ENCODE data around the gene KAT8.
"Not testable (repeated sequence)": the region's sequence is repeated elsewhere in the genome, so short reads cannot be mapped to it uniquely, and the experiment has no call there.

Gene KAT8

DNA sequence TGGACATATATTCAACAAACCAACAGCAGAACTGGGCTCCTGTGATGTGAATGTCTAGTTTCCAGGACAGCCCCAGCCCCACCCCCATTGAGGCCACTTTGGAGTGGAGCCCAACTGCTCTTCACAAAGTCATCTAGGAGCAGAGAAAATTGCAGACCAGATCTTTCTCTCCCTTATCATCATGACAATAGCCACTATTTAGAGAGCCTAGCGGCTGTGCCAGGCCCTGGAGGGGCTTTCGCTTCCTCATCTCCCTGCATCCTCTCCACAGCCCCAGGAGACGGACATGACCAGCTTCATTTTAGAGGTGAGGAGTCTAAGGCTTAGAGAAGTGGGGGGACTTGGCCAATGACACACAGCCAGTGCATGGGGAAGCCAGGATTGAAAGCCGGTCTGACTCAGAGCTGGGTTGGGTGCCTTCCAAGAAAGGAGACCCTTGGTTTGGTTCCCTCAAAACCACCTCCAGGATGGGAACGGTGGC lies 16.7 kb downstream of the KAT8 start:
- DNase-seq = peak; percentile 19

DNA sequence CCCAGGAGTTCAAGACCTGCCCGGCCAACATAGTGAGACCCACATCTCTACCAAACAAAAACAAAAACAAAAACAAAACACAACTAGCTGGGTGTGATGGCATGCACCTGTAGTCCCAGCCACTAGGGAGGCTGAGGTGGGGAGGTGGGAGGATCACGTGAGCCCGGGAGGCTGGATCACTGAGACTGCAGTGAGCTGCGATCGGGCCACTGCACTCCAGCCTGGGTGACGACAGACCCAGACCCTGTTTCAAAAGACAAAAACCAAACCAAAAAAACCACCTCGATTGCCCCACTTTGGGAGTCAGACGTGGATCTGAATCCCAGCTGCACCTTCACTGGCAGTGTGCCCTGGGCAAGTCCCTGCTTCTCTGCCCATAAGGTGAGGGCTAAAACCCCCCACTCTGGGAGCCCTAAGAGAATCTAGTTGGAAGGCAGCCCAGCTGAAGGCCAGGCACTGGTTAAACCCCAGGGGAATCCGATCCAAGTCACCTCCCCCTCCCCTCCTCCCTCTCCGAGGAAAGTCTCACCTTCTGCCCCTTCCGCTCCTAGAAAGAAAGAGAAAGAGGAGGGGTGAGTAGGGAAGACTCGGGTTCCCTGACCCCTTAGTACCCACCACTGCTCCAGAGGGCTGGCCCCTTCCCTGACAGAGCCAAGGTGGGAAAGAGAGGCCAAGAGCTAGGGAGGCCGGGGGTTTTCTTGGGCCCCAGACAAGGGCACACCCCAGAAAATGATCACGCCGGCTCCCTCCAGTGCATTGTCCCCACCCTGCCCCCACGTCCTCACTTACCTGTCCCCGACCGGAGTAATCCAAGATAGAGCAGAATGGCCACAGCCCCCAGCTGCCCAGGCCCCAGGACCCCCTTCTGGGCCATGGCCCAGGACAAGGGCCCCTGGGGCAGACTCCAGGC lies 17.4 kb downstream of the KAT8 start:
- peak; percentile 36 for DNase-seq

DNA sequence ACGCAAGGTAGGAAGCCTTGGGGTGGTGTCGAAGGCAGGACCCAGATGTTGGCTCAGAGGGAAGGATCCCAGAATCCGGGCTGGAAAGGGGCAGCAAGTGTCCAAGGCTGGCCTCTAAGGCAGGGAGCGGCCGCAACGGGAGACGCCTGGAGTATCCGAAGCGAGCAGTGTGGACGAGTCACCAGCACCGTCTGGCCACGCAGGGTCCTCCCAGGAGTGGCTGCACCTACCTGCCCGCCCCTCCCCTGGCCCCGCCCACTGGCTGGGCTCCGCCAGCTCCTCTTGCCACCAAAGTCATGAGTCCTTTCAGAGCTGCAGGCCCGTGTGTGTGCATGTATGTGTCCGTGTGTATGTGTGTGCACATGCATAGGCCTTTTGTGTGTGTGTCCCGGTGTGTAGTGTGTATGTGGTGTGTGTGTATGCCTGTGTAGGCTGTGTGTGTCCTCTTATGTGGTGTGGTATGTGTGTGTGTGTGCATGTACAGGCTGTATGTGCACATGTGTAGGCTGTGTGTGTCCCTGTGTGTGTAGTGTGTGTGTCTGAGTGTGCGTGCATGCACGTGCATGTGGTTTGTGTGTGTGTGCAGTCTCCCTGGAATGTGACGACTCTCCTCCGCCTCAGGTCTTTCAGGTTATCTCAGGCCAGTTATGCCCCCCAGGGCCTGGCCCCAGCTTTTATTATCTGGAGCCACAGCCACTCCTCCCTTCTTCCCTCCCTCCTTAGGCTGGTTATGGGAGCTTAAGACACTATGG lies 18.2 kb downstream of the KAT8 start, which contains the start of gene PRSS8:
PRSS8 (minus strand) TSS at position 193 of the 752 bp plus-strand sequence. CDS start 229 bp downstream, outside the sequence.
- no peak for DNase-seq

DNA sequence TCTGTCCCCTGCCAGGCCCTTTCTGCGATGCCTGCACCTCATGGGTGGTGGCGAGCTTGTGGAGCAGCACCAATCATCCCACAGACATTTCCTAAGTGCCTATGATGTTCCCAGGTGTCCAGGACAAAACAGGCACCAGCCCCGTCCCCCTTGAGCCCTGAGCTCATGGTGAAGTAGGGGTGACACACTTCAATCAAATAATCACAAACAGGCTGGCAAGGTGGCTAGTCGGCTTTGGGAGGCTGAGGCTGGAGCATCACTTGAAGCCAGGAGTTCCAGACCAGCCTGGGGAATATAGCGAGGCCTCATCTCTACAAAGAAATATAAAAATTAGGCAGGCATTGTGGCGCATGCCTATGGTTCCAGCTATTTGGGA lies 18.8 kb downstream of the KAT8 start:
- no peak for DNase-seq

DNA sequence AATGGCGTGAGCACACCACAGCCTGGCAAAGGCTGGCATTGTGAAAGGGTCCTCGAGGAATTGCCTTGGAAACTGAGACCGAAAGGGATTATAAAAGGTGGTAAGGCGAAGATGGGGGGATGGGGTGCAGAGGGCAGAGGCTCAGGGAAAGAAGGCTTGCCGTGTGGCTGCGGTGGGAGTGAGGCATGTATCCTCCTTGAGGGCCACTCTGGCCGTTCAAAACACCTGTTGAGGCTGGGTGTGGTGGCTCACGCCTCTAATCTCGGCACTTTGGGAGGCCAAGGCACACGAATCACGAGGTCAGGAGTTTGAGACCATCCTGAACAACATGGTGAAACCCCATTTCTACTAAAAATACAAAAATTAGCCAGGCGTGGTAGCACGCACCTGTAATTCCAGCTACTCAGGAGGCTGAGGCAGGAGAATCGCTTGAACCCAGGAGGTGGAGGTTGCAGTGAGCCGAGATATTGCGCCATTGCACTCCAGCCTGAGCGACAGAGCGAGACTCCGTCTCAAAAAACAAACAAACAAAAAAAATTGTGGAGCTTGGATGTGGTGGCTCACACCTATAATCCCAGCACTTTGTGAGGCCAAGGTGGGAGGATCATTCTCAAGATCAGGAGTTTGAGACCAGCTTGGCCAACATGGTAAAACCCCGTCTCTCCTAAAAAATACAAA lies 19.5 kb downstream of the KAT8 start:
- DNase-seq = not testable (repeated sequence)

DNA sequence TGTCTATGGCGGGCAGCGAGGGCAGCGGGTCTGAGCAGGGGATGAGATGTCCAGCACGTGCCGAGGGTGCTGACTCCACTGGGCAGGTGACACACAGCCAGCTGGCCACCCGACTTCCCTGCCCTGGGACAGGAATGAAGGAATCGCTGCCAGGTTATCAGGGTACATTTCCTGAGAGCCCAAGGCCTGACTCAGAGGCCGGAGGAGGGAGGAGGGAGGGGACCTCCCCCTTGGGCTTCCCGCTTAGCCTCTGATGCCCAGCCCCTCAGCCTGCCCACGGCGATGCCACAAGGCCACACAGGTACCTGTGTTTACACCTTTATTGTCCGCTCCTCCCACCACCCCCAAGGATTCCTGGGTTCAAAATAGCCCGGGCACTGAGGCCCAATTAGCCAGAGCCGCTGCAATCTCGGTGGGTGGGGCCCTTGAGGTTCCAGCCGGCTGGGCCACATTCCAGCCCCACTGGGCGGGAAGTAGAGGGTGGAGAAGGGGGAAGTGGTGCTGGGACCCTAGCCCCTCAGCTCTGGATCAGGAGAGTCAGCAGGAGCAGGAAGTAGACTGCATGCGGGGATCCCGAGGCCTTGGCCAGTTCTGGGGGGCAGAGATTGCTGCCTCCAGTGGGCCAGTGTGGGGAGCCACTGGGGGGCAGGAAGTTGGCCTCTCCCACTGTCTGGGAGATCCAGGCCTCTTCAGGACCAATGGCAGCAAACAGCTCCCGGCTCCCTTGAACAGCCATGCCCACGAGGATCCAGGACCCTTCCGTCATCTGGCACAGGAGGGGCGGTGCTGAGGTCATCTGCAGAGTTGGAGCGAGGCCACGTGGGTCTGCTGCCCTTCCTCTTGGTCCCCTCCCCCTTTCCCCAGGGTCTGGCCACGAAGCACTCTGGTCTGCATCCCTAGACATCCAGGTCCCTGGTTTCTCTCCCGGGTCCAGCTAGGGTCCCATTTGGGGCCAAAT lies 21.4 kb downstream of the KAT8 start:
- no peak for DNase-seq

DNA sequence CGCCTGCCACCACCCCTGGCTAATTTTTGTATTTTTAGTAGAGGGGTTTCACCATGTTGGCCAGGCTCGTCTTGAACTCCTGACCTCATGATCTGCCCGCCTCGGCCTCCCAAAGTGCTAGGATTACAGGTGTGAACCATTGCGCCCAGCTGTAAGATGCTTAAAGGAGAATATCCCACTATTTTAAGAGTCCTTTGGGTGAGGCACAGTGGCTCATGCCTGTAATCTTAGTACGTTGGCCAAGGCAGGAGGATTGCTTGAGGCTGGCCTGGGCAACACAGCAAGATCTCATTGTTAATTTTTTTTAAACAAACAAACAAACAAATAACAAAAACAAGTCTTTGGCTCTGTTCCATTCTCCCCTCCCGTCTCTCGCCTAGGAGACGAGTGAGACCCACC lies 23.6 kb downstream of the KAT8 start:
- DNase-seq = not testable (repeated sequence)

DNA sequence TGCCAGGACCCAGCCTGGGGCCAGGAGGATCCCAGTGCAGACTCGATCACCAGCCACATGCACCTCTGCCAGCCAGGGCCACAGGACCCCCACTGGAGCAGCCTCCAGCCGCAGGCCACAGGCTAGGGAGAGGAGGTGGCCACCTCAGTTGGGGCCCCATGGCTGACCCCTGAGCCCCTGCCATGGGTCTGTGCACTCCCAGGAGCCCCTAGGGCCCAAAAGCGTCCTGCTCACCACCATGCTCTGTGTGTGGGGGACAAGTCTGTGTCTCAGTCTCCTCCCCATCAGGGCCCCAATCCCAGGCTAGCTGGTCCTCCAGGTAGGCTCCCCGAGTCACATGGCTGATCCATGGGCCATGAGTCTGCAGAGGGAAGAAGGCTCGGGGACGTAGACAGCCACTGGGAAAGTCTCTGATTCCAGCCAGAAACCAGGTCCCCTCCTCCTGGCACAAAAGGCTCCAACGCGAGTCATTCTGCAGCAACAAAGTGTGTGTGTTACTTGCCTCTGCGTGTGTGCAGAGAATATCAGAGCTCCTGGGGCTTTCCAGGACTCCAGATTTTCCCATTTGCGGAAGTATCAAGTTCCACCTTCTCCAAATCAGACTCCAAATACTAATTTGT lies 24.1 kb downstream of the KAT8 start:
- DNase-seq = no peak

DNA sequence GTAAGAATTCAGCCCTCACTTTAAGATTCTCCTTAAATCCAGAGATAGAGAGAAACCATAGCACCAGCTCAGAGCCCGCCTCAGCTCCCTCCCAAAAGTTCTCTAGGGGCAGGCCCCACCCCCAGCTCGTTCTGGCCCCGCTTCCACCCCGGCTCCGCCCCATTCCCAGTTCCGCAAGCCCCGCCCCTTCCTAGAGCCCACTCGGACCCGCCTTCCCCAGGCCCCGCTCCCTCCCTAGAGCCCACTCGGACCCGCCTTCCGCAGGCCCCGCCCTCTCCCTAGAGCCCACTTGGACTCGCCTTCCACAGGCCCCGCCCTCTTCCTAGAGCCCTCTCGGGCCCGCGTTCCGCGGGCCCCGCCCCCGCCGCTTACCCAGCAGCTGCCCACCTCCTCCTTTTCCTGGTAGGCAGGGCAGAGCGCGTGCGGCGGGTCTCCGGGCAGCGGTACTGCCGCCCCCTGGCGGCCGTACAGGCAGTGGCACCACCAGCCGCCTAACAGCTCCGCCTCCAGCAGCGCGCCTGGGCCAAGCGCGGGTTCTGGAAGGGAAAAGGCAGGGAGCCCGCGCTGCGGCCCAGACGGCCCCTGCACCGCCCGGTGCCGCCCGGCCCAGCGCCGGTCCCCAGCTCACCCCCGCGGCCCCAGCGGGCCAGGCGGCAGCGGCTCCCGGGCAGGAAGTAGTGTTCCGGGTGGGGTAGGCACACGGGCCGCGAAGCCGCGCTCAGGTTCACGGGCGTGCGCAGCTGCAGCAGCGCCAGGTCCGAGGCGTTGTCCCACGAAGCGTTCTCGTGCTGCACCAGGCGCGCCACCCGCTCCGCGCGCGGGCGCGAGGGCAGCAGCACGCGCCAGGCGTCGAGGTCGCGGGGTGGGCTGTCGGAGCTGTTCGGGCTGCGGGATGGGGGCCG lies 24.9 kb downstream of the KAT8 start:
- peak; percentile 98 for DNase-seq

DNA sequence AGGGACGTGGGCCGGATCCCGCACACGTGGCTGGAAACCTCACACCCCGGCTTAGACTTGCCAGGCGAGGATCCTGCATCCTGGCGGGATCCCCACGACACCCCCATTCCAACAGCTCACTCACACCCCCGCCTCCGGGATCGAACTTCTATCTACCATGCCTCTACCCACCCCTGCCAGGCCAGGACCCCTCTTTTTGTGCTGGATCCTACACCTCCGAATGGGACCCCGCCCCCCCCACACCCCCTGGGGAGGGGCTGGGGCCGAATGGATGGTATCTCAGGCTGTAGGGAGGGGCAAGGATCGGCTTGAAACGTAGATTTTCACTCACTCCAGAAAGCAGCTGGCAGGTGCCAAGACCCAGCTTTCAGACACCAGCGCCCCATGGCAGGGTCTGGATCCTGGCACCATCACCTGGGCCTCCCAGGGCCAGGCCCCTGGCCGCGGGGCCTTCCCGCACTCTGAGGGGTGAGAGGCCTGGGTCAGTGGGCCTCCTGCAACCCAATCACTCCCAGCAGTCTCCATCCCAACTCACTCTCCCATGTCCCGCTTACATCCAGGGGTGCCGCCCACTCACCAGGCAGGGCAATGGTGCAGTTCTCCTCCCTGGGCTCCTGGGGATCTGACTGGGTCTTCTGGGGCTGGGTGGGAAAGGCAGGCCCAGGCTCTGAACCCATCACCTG lies 25.7 kb downstream of the KAT8 start:
- no peak for DNase-seq

DNA sequence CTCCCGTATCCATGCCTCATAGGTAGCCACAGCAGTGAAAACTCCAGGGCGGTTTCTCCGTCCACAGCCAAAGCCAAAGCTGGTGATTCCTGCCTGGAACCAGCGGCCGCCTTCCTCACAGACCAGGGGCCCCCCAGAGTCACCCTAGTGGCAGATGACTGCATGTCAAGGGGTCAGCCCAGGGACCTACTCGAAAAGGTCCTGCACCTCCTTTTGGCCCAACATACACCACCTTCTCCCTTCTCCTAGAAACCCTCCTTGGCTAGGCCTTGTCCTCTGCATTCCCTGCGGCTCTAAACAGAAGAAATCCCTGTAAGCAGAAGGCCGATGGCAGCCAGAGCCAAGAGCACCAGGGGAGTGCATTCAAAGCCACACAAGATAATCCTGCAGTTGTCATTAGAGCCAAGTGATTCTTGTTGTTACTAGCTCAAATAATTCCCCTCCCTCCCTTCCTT lies 26.3 kb downstream of the KAT8 start:
- DNase-seq = no peak

DNA sequence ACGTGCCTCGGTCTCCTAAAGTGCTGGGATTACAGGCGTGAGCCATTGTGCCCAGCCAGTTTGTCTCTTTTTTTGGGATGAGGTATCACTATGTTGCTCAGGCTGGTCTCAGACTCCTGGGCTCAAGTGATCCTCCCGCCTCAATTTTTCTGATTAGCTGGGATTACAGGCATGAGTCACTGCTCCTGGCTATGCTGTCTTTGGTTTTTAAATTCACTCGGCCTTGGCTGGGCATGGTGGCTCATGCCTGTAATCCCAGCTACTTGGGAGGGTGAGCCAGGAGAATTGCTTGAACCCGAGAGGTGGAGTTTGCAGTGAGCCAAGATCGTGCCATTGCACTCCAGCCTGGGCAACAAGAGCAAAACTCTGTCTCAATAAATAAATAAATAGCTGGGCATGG lies 27.0 kb downstream of the KAT8 start:
- not testable (repeated sequence) for DNase-seq

DNA sequence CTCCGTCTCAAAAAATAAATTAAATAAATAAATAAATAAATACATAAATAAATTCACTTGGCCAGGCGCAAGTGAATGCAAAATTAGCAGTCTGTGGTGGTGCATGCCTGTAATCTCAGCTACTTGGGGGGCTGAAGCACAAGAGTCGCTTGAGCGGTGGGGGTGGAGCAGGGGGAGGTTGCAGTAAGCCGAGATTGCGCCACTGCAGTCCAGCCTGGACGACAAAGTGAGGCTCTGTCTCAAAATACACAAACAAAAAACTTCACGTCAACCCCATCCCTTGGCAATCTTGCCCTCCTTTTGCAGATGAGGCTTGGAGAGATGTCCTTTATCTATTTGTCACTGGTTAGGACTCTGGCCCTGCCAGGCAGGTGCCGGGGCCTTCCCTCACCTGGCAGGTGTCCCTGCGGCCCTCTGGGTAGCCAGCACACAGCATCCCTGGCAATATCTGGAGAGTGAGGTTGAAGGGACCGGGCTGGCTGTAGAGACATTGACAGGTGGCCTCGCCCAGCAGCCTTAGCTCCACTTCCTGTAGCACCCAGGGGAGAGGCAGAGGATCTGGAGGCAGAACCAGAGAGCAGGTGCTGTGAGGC lies 28.0 kb downstream of the KAT8 start:
- DNase-seq = no peak

DNA sequence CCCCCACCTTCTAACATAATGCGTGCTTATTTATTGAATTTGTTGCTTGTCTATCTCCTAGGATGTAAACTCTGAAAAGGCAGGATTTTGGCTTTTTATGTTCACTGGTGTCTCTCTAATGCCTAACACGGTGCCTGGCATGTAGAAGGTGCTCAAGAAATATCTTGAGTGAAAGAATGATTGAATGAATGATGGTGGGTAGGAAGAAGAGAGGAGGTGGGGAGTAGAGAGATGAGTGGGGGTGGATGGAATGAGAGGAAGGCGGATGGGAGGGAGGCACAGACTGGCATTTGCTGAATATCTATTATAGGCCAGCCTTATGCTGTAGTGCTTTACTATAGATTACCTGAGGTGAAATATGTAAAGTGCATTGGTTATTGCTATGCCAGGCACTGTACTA lies 30.1 kb downstream of the KAT8 start:
- DNase-seq = no peak

DNA sequence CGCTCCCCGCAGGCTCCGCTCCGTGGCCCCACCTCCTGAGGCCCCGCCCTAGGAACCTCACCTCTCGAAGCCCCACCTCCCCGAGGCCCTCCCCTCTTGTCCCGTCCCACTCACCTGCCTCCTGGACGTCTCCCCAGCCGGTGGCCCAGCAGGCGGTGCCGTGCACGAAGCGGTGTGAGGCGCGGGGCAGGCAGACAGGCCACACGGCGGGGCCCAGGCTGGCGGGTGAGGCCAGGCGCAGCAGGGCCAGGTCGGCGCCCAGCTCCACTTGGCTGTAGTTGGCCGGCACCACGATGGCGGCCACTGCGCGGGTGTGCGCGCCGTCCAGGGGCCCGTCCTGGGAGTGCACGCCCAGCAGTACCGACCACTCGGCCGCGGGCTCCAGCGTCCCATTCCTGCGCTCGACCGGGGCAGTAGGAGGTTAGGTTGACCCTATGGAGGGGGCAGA lies 30.8 kb downstream of the KAT8 start:
- DNase-seq = no peak

DNA sequence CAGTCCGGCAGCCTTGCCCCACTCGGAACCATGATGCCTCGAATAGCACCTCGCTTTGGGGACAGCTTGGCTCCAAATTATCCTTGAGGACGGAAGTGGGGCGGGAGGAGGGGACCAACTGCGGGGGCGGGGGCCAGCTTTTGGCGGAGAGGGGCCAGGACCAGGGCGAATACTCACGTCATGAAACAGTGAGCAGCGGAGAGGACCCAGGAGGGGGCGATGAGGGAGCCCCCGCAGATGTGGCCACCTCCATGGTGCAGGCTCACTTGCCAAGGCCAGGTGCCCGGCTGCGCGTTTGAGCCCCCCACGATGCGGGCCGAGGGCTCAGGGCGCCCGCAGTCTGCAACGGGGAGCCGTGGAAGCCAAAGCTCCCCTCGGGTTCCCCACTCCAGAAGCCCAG lies 31.4 kb downstream of the KAT8 start:
- no peak for DNase-seq

DNA sequence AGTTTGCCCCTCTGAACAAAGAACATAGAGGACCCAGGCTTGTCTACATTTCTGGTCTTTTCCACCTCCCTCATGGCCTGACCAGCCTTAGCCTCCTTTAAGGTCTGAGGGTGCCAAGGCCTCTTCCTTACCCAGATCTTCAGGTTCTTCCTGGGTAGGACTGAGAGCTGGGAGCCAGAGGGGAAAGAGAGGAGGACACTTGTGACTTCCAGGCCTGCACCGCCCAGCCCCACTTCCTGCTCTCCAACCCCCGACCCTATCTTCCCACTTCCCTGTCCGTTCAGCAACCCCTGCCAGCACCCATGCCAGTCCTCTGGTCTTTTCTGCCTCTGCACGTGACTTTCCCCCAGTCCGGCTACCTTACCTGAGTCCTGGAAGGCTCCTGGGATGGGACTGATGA lies 31.9 kb downstream of the KAT8 start:
- no peak for DNase-seq

DNA sequence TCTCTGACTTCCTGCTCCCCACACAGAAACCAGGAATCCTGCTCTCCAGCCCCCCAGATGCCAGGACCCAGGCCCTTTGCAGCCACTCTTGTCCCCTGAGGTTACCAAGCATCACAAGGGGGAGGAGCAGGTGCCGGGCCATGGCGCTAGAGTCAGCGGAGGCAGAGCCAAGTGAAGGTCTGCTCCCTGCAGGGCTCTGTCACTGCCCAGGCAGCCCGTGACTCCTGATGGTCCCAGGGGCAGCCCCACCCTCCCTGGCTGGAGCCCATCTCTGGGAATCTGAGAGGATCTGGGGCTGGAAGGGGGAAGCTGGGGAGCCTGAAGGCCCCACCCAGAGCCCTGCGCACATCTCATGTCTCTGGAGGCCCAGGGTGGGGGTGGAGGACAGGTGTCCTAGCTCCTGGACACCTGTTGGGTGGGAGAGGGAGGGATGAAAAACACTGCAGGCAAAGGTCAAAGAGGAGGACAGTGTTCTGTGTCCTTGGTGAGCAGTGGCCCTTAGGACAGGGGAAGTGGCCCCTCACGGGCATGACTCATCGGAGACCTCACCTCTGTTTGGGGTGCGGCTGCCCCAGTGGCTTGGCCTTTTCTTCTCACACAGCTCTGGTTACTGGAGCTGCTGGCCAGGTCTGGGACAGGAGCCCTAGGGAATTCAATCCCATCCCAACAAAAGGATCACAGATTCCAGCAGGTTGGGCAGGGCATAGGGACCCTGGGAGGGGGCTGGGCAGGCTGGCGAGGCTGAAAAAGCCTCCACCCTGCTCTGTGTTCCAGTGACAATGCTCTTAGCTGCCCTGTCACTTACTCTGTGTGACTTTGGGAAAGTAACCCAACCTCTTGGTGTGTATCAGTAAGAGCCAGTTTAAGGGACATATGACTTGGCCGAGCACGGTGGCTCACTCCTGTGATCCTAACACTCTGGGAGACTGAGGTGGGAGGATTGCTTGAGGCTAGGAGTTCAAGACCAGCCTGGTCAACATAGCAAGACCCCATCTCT lies 32.7 kb downstream of the KAT8 start, which contains the start of gene PRSS36:
PRSS36 (minus strand) TSS at position 173 of the 997 bp plus-strand sequence; CDS start at position 142, 31 bp downstream.
- no peak for DNase-seq

Data from COR-L47 (cell line).